Endothelial cell of umbilical vein (primary cell): ENCODE results near the gene CHN2. TPM values are rescaled to one million over a fixed set of nuclear protein-coding genes. Genes with fewer than 3 reads are reported as not detected.

Experiments
- BruUV-seq: library from RNA; stranded (reverse); fragments of 400-500 nt; replicated peaks from 2 replicates; lab custom pipeline; 2021; lab: Mats Ljungman, UMichigan
- CTCF ChIA-PET: fragments of 300-600, 350-600 bp; sonication (Branson Sonifier 250); formaldehyde crosslinking; loops from one replicate; lab custom pipeline; 2021; ENCODE audit warnings: antibody characterized with exemption, inconsistent platforms; lab: Charles Lee
- POLR2A ChIA-PET: fragments of 300-600, 350-600 bp; sonication (Branson Sonifier 250); formaldehyde crosslinking; loops from one replicate; lab custom pipeline; 2021; ENCODE audit warnings: antibody characterized with exemption, inconsistent platforms; lab: Charles Lee
- DNase-seq: peaks from one replicate; pipeline ENCODE4 v3.0.0-alpha.2; 2011; ENCODE audit warnings: low read depth, low spot score
- FAIRE-seq: peaks from 2 replicates; lab custom pipeline; 2011; peaks lifted over from hg19 to GRCh38; lab: Jason Lieb, UNC
- H2AFZ ChIP-seq: 2 replicates; pipeline ENCODE4 v1.6.0; 2012; ENCODE audit warnings: low read depth, low read length, control low read depth, inconsistent platforms
- H3K27ac ChIP-seq: 2 replicates; pipeline ENCODE4 v1.5.1; 2011; ENCODE audit warnings: low read depth, mild to moderate bottlenecking, control low read depth, low read length, moderate library complexity; ENCODE audit not compliant: insufficient read depth
- H3K27me3 ChIP-seq, 2 experiments: 2 replicates each; pipeline versions ENCODE4 v1.6.0 to v1.6.1; 2011; ENCODE audit warnings: low read length in 2 of 2, mixed read lengths in 1 of 2; ENCODE audit not compliant: control insufficient read depth in 2 of 2, insufficient read depth in 2 of 2
- H3K36me3 ChIP-seq, 2 experiments: 2 replicates in 1 of 2; 3 replicates in 1 of 2; pipeline ENCODE4 v1.5.1; 2011; ENCODE audit warnings: low read length in 2 of 2, mild to moderate bottlenecking in 1 of 2, moderate library complexity in 1 of 2; ENCODE audit not compliant: control insufficient read depth in 2 of 2, insufficient read depth in 2 of 2; ENCODE audit errors: extremely low read depth in 1 of 2
- H3K4me1 ChIP-seq: 3 replicates; pipeline ENCODE4 v1.5.1; 2011; ENCODE audit warnings: mild to moderate bottlenecking, low read length; ENCODE audit not compliant: control insufficient read depth, insufficient read depth; ENCODE audit errors: extremely low read depth
- H3K4me2 ChIP-seq: 2 replicates; pipeline ENCODE4 v1.6.1; 2011; ENCODE audit warnings: low read length, control low read depth, mixed read lengths; ENCODE audit not compliant: insufficient read depth
- H3K4me3 ChIP-seq, 3 experiments: fragments of 200-600 bp in 1 of 3; sonication (generic), shearing (Covaris generic) in 1 of 3; replicated peaks in 1 of 3; 2 replicates each; pipeline ENCODE4 v1.5.1; 2011 to 2016; ENCODE audit warnings: control low read depth in 3 of 3, low read length in 3 of 3, mild to moderate bottlenecking in 2 of 3, inconsistent platforms in 1 of 3, low read depth in 1 of 3, moderate library complexity in 1 of 3; ENCODE audit not compliant: insufficient read depth in 1 of 3
- H3K79me2 ChIP-seq: 2 replicates; pipeline ENCODE4 v1.6.0; 2012; ENCODE audit warnings: low read length, inconsistent platforms; ENCODE audit not compliant: control insufficient read depth, insufficient read depth
- H3K9ac ChIP-seq: replicated peaks from 2 replicates; pipeline ENCODE3; 2011; ENCODE audit warnings: low read length, control low read depth; ENCODE audit not compliant: insufficient read depth; ENCODE audit errors: extremely low read depth
- H3K9me1 ChIP-seq: replicated peaks from 3 replicates; pipeline ENCODE4 v1.6.0; 2011; ENCODE audit warnings: mild to moderate bottlenecking, low read length; ENCODE audit not compliant: control insufficient read depth, insufficient read depth; ENCODE audit errors: extremely low read depth
- H3K9me3 ChIP-seq: replicated peaks from 2 replicates; pipeline ENCODE4 v1.5.1; 2012; ENCODE audit warnings: low read length, inconsistent platforms; ENCODE audit not compliant: control insufficient read depth, insufficient read depth
- H4K20me1 ChIP-seq: replicated peaks from 2 replicates; pipeline ENCODE3; 2011; ENCODE audit warnings: mild to moderate bottlenecking, low read length; ENCODE audit not compliant: control insufficient read depth, insufficient read depth; ENCODE audit errors: extremely low read depth
- EZH2 ChIP-seq: IDR thresholded peaks from 2 replicates; pipeline ENCODE4 v1.6.1; 2012; ENCODE audit warnings: borderline replicate concordance, low read depth, mild to moderate bottlenecking, moderate library complexity, low read length, inconsistent platforms; ENCODE audit not compliant: severe bottlenecking
- FOS ChIP-seq: IDR thresholded peaks from 2 replicates; pipeline ENCODE4 v1.6.1; 2011; ENCODE audit warnings: mild to moderate bottlenecking, low read length, moderate library complexity, borderline replicate concordance; ENCODE audit not compliant: insufficient read depth
- GATA2 ChIP-seq: IDR thresholded peaks from 2 replicates; pipeline ENCODE4 v1.7.0; 2011; ENCODE audit warnings: low read depth, mild to moderate bottlenecking, moderate library complexity, mixed read lengths, low read length; ENCODE audit not compliant: insufficient read length, insufficient read depth
- JUN ChIP-seq: IDR thresholded peaks from 2 replicates; pipeline ENCODE4 v1.6.1; 2011; ENCODE audit warnings: borderline replicate concordance, low read depth; ENCODE audit not compliant: insufficient read length, insufficient read depth
- MYC ChIP-seq: IDR thresholded peaks from one replicate; pipeline ENCODE4 v1.6.1; 2011; ENCODE audit warnings: mild to moderate bottlenecking, low read depth, low read length
- POLR2A ChIP-seq: IDR thresholded peaks from 2 replicates; pipeline ENCODE4 v1.6.1; 2012; ENCODE audit warnings: low read depth, mild to moderate bottlenecking, control low read depth, low read length
- POLR2AphosphoS5 ChIP-seq: IDR thresholded peaks from 2 replicates; pipeline ENCODE4 v1.6.1; 2012; ENCODE audit warnings: low read depth, mild to moderate bottlenecking, control low read depth, low read length, moderate library complexity; ENCODE audit not compliant: insufficient read depth
- dilution Hi-C: fragments of 300-500 bp; cut with MboI; formaldehyde crosslinking; loops from one replicate; pipeline ENCODE4 v1.15.0; 2019; ENCODE audit warnings: low sequenced_read_pairs; ENCODE audit not compliant: extremely low pct_ligation_motif_present
- intact Hi-C: fragments of 100-400 bp; cut with micrococcal nuclease; formaldehyde crosslinking; loops from one replicate; pipeline ENCODE4 v1.10.0; 2022
- polyA plus RNA-seq, 4 experiments: library from polyadenylated mRNA; depleted of rRNA in 3 of 4; stranded (reverse) in 3 of 4; unstranded in 1 of 4; fragments of >200 nt; gene quantifications; 2 replicates each; pipeline versions ENCODE4 v1.2.1 to v1.2.3, GENCODE V29; 2011 to 2012; ENCODE audit warnings: missing spikeins in 1 of 4
- total RNA-seq: library from RNA; stranded (reverse); gene quantifications from 2 replicates; pipeline ENCODE4 v1.2.3, GENCODE V29; 2021
- TF ChIP-seq, protein P1 (sequence below): IDR thresholded peaks from 2 replicates; pipeline ENCODE4 v1.6.1; 2011; ENCODE audit not compliant: insufficient read depth, insufficient read length
- TF ChIP-seq, protein P2 (sequence below), 2 donors: IDR thresholded peaks; 1 replicate in 1 of 2; 2 replicates in 1 of 2; pipeline ENCODE4 v1.5.1; 2011; ENCODE audit warnings: low read length in 2 of 2, mild to moderate bottlenecking in 2 of 2, moderate library complexity in 2 of 2, control low read depth in 1 of 2, inconsistent platforms in 1 of 2, low read depth in 1 of 2; ENCODE audit not compliant: insufficient read depth in 1 of 2; ENCODE audit errors: extremely low read depth in 1 of 2

The CHN2 gene
- total and polyA plus RNA-seq, 2 donors (not counting 3 experiments of a cell fraction or from before 2014, with no cell fraction given) = 1.4 to 5.0 TPM

DNA sequence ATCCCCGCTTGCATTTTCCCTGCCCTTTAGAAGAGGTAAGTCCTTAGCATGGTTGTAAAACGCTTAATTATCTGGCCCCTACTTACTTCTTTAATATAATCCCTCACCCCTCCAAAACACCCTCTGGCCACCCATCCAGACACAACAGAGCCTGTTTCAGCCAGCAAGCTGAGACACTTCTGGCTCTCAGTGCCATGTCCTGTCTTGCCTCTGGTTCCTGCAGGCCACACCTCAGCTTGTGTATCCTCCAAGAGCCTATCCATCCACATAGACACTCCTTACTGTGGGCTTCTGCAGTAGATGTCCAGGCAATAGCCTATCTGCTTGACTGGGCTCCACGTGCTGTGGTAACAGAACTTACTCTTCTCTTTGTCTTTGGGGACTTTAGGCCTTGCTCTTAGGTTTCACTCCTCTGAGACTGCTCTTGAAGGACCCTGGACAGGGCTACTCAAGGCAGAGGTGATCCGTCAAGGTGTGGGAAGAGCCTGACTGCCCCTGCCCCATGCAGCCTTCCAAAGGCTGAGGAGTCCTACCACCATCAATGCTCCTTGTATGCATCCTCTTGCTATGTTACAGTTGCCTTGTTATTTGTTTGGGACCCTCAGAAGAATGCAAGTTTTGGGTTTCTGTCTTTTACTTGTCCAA, 149.9 kb downstream of the CHN2 start:
- ChIA-PET POLR2A (no interaction called here), CTCF (interaction anchor here (1.9 to 5.5 kb wide), 3 partner anchors 155 to 231 kb away, joined by 5 to 105 read pairs (median 20); no protein-coding TSS in a partner anchor)
- Histone ChIP-seq H3K9me1 (no peaks in the 10 kb centered on the region), H3K9me3 (no peaks in the 10 kb centered on the region), H3K4me2 (no peak overlapping the region), H3K36me3 (no peaks in the 10 kb centered on the region), H3K27ac (no peak overlapping the region), H3K4me3 (no peak overlapping the region), H2AFZ (no peak overlapping the region), H4K20me1 (no peaks in the 10 kb centered on the region), H3K27me3 (peaks cover 1 to 5% of the 10 kb centered on the region in 2 experiments), H3K4me1 (no peaks in the 10 kb centered on the region), H3K79me2 (no peaks in the 10 kb centered on the region), H3K9ac (no peak overlapping the region)
- FAIRE-seq (no peak), DNase-seq (no peak)
- no TSS peak for BruUV-seq
- dilution Hi-C loops (no loop called here), intact Hi-C loops (no loop called here)
- TF ChIP-seq, protein P1, sequence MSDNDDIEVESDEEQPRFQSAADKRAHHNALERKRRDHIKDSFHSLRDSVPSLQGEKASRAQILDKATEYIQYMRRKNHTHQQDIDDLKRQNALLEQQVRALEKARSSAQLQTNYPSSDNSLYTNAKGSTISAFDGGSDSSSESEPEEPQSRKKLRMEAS = no peak
- TF ChIP-seq JUN (no peak), EZH2 (no peak), POLR2AphosphoS5 (no peak), POLR2A (no peak), GATA2 (no peak), MYC (no peak), FOS (no peak)
- TF ChIP-seq, protein P2, sequence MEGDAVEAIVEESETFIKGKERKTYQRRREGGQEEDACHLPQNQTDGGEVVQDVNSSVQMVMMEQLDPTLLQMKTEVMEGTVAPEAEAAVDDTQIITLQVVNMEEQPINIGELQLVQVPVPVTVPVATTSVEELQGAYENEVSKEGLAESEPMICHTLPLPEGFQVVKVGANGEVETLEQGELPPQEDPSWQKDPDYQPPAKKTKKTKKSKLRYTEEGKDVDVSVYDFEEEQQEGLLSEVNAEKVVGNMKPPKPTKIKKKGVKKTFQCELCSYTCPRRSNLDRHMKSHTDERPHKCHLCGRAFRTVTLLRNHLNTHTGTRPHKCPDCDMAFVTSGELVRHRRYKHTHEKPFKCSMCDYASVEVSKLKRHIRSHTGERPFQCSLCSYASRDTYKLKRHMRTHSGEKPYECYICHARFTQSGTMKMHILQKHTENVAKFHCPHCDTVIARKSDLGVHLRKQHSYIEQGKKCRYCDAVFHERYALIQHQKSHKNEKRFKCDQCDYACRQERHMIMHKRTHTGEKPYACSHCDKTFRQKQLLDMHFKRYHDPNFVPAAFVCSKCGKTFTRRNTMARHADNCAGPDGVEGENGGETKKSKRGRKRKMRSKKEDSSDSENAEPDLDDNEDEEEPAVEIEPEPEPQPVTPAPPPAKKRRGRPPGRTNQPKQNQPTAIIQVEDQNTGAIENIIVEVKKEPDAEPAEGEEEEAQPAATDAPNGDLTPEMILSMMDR (IDR thresholded peaks at IDR 0.05; ENCODE audit: extremely low read depth in 1 of 2, insufficient read depth in 1 of 2, low read depth in 1 of 2, low read length in 2 of 2) = no peak
